HepG2 (cell line): ENCODE data around the gene BBLN. TPM values are rescaled to one million over a fixed set of nuclear protein-coding genes. Genes with fewer than 3 reads are reported as not detected.
A peak's percentile ranks its signal among the peaks of the same experiment; 100 is the strongest.

Source experiments
- GTF3A ChIP-seq: sonication (generic); formaldehyde crosslinking; conservative IDR thresholded peaks from 2 replicates; pipeline ENCODE4 v1.4.0; 2020; ENCODE audit warnings: mild to moderate bottlenecking, missing genetic modification reagents
- MTA1 ChIP-seq: sonication (generic); formaldehyde crosslinking; IDR thresholded peaks from 2 replicates; pipeline ENCODE4 v1.4.0; 2020; ENCODE audit warnings: missing genetic modification reagents, mild to moderate bottlenecking, borderline replicate concordance
- PHF20 ChIP-seq: sonication (generic); formaldehyde crosslinking; IDR thresholded peaks from 2 replicates; pipeline ENCODE4 v1.5.0; 2020; ENCODE audit warnings: mild to moderate bottlenecking, missing genetic modification reagents
- RCOR2 ChIP-seq: IDR thresholded peaks from 2 replicates; pipeline ENCODE4 v1.6.1; 2016; ENCODE audit warnings: missing biosample characterization, missing genetic modification reagents
- SP2 ChIP-seq: sonication (generic); formaldehyde crosslinking; IDR thresholded peaks from 2 replicates; pipeline ENCODE4 v1.5.1; 2020; ENCODE audit warnings: mild to moderate bottlenecking, missing genetic modification reagents
- ZNF143 ChIP-seq: sonication (generic); formaldehyde crosslinking; IDR thresholded peaks from 2 replicates; pipeline ENCODE4 v1.4.0; 2020; ENCODE audit warnings: missing genetic modification reagents
- ZNF629 ChIP-seq: sonication (generic); formaldehyde crosslinking; conservative IDR thresholded peaks from 2 replicates; pipeline ENCODE4 v1.5.0; 2020; ENCODE audit warnings: missing genetic modification reagents
- ZNF879 ChIP-seq: sonication (generic); formaldehyde crosslinking; IDR thresholded peaks from 2 replicates; pipeline ENCODE4 v1.8.1; 2023; ENCODE audit warnings: missing genetic modification reagents
- polyA plus RNA-seq, 8 experiments: library from polyadenylated mRNA; depleted of rRNA in 3 of 8; stranded (reverse) in 7 of 8; unstranded in 1 of 8; fragments of >200 nt; fragmentation: Illumina TruSeq in 4 of 8; extraction: Trizol in 4 of 8; gene quantifications; 2 replicates each; pipeline versions ENCODE4 v1.2.1 to v1.2.3, GENCODE V29; 2011 to 2016; ENCODE audit warnings: low read depth in 4 of 8, missing spikeins in 1 of 8, mixed read lengths in 1 of 8; ENCODE audit not compliant: insufficient read depth in 1 of 8
- total RNA-seq, 5 experiments: library from RNA; depleted of rRNA; stranded (reverse); fragments of >200 nt; fragmentation: Illumina TruSeq; extraction: Trizol; gene quantifications; 2 replicates each; pipeline ENCODE4 v1.2.3, GENCODE V29; 2016; ENCODE audit warnings: low read depth in 1 of 5
- TF ChIP-seq, protein P1 (sequence below): sonication (generic); formaldehyde crosslinking; conservative IDR thresholded peaks from 2 replicates; pipeline ENCODE4 v1.4.0; 2020; ENCODE audit warnings: missing genetic modification reagents
- TF ChIP-seq, protein P2 (sequence below): sonication (generic); formaldehyde crosslinking; IDR thresholded peaks from 2 replicates; pipeline ENCODE4 v1.4.0; 2020; ENCODE audit warnings: missing genetic modification reagents
- TF ChIP-seq, protein P3 (sequence below): IDR thresholded peaks from 2 replicates; pipeline ENCODE4 v1.6.1; 2016; ENCODE audit warnings: low read depth, missing genetic modification reagents, missing compliant biosample characterization
- TF ChIP-seq, protein P4 (sequence below): sonication (generic); formaldehyde crosslinking; conservative IDR thresholded peaks from 2 replicates; pipeline ENCODE4 v1.8.1; 2023; ENCODE audit warnings: missing genetic modification reagents
- TF ChIP-seq, protein P5 (sequence below): sonication (generic); formaldehyde crosslinking; IDR thresholded peaks from 2 replicates; pipeline ENCODE4 v1.4.0; 2020; ENCODE audit warnings: missing genetic modification reagents
- TF ChIP-seq, protein P6 (sequence below): sonication (generic); formaldehyde crosslinking; IDR thresholded peaks from 2 replicates; pipeline ENCODE4 v1.4.0; 2020; ENCODE audit warnings: mild to moderate bottlenecking, missing genetic modification reagents

The BBLN gene
- total and polyA plus RNA-seq, 2 of the 13 experiments (the other 11 are each of a cell fraction or from before 2014, with no cell fraction given): 27.6 to 33.1 TPM

DNA sequence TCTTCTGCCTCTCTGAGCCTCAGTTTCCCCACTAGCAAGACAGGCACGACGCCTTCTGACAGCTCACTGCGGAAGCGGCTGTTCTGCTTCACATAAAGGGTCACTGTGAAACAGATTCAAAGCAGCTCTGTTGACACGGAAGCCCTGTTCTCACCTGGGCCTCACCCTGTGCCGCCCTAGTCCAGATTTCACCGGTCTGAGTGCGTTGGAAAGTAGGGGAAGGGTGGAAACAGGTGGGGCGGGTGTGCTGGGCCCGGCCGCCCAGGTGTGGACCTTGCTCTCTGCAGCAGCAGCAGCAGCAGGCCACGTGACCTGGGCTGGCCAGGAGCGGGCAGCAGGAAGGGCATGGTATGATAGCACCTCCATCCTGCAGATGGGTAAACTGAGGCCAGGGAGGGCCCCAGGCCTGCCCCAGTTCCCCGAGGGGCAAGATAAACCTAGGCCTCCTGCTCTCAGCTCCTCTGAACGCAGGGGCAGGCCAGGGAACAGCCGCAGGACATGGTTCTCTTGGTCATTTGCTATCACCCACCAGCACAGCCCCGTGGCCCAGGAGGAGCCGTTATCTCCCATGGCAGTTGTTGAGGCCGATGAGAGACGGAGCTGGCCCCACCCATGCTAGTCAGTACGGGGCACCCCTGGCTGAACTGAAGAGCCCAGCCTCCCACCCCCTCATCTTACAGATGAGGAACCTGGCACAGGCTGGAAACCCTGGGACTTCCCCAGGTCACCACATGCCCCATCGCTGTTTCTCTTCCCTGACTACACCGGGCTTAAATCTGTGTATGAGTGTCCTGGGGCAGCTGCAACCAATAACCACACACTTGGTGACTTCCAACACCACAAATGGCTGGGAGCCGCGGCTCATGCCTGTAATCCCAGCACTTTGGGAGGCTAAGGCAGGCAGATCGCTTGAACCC is 44.6 kb upstream of the BBLN start (continued):
- TF ChIP-seq, protein P1, sequence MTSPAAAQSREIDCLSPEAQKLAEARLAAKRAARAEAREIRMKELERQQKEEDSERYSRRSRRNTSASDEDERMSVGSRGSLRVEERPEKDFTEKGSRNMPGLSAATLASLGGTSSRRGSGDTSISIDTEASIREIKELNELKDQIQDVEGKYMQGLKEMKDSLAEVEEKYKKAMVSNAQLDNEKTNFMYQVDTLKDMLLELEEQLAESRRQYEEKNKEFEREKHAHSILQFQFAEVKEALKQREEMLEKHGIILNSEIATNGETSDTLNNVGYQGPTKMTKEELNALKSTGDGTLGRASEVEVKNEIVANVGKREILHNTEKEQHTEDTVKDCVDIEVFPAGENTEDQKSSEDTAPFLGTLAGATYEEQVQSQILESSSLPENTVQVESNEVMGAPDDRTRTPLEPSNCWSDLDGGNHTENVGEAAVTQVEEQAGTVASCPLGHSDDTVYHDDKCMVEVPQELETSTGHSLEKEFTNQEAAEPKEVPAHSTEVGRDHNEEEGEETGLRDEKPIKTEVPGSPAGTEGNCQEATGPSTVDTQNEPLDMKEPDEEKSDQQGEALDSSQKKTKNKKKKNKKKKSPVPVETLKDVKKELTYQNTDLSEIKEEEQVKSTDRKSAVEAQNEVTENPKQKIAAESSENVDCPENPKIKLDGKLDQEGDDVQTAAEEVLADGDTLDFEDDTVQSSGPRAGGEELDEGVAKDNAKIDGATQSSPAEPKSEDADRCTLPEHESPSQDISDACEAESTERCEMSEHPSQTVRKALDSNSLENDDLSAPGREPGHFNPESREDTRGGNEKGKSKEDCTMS (CRISPR knock-in tag): no peak
- peak; percentile 64 for TF ChIP-seq PHF20 (CRISPR knock-in tag)
- TF ChIP-seq ZNF143 (CRISPR knock-in tag): peak; percentile 46; the same call in 1 of the 2 replicates
- TF ChIP-seq, protein P2, sequence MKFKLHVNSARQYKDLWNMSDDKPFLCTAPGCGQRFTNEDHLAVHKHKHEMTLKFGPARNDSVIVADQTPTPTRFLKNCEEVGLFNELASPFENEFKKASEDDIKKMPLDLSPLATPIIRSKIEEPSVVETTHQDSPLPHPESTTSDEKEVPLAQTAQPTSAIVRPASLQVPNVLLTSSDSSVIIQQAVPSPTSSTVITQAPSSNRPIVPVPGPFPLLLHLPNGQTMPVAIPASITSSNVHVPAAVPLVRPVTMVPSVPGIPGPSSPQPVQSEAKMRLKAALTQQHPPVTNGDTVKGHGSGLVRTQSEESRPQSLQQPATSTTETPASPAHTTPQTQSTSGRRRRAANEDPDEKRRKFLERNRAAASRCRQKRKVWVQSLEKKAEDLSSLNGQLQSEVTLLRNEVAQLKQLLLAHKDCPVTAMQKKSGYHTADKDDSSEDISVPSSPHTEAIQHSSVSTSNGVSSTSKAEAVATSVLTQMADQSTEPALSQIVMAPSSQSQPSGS (CRISPR knock-in tag): peak; percentile 92
- TF ChIP-seq GTF3A (CRISPR knock-in tag): 0 out of 2 replicates have a peak, but pooled peaks have one; percentile 82
- TF ChIP-seq, protein P3, sequence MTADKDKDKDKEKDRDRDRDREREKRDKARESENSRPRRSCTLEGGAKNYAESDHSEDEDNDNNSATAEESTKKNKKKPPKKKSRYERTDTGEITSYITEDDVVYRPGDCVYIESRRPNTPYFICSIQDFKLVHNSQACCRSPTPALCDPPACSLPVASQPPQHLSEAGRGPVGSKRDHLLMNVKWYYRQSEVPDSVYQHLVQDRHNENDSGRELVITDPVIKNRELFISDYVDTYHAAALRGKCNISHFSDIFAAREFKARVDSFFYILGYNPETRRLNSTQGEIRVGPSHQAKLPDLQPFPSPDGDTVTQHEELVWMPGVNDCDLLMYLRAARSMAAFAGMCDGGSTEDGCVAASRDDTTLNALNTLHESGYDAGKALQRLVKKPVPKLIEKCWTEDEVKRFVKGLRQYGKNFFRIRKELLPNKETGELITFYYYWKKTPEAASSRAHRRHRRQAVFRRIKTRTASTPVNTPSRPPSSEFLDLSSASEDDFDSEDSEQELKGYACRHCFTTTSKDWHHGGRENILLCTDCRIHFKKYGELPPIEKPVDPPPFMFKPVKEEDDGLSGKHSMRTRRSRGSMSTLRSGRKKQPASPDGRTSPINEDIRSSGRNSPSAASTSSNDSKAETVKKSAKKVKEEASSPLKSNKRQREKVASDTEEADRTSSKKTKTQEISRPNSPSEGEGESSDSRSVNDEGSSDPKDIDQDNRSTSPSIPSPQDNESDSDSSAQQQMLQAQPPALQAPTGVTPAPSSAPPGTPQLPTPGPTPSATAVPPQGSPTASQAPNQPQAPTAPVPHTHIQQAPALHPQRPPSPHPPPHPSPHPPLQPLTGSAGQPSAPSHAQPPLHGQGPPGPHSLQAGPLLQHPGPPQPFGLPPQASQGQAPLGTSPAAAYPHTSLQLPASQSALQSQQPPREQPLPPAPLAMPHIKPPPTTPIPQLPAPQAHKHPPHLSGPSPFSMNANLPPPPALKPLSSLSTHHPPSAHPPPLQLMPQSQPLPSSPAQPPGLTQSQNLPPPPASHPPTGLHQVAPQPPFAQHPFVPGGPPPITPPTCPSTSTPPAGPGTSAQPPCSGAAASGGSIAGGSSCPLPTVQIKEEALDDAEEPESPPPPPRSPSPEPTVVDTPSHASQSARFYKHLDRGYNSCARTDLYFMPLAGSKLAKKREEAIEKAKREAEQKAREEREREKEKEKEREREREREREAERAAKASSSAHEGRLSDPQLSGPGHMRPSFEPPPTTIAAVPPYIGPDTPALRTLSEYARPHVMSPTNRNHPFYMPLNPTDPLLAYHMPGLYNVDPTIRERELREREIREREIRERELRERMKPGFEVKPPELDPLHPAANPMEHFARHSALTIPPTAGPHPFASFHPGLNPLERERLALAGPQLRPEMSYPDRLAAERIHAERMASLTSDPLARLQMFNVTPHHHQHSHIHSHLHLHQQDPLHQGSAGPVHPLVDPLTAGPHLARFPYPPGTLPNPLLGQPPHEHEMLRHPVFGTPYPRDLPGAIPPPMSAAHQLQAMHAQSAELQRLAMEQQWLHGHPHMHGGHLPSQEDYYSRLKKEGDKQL: peak; percentile 81
- 0 out of 2 replicates have a peak, but pooled peaks have one; percentile 20 for TF ChIP-seq ZNF879
- no peak for TF ChIP-seq SP2
- peak; percentile 91 for TF ChIP-seq RCOR2 (CRISPR knock-in tag)
- TF ChIP-seq MTA1 (CRISPR knock-in tag): peak; percentile 99
- TF ChIP-seq, protein P4, sequence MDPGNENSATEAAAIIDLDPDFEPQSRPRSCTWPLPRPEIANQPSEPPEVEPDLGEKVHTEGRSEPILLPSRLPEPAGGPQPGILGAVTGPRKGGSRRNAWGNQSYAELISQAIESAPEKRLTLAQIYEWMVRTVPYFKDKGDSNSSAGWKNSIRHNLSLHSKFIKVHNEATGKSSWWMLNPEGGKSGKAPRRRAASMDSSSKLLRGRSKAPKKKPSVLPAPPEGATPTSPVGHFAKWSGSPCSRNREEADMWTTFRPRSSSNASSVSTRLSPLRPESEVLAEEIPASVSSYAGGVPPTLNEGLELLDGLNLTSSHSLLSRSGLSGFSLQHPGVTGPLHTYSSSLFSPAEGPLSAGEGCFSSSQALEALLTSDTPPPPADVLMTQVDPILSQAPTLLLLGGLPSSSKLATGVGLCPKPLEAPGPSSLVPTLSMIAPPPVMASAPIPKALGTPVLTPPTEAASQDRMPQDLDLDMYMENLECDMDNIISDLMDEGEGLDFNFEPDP (CRISPR knock-in tag): no peak
- peak; percentile 100 for TF ChIP-seq ZNF629 (CRISPR knock-in tag)
- TF ChIP-seq, protein P5, sequence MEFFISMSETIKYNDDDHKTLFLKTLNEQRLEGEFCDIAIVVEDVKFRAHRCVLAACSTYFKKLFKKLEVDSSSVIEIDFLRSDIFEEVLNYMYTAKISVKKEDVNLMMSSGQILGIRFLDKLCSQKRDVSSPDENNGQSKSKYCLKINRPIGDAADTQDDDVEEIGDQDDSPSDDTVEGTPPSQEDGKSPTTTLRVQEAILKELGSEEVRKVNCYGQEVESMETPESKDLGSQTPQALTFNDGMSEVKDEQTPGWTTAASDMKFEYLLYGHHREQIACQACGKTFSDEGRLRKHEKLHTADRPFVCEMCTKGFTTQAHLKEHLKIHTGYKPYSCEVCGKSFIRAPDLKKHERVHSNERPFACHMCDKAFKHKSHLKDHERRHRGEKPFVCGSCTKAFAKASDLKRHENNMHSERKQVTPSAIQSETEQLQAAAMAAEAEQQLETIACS: no peak
- TF ChIP-seq, protein P6, sequence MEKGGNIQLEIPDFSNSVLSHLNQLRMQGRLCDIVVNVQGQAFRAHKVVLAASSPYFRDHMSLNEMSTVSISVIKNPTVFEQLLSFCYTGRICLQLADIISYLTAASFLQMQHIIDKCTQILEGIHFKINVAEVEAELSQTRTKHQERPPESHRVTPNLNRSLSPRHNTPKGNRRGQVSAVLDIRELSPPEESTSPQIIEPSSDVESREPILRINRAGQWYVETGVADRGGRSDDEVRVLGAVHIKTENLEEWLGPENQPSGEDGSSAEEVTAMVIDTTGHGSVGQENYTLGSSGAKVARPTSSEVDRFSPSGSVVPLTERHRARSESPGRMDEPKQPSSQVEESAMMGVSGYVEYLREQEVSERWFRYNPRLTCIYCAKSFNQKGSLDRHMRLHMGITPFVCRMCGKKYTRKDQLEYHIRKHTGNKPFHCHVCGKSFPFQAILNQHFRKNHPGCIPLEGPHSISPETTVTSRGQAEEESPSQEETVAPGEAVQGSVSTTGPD (CRISPR knock-in tag): peak; percentile 73
